ENCODE results near the gene MAPKAP1.
A peak's percentile ranks its signal among the peaks of the same experiment; 100 is the strongest.

The MAPKAP1 gene

GRCh38 chr9:125706651-125707471, at the start of gene MAPKAP1:
MAPKAP1 (minus strand) TSS chr9:125707208; CDS start chr9:125672574, 34,634 bp downstream.
- peak; percentile 96 for DNase-seq

GRCh38 chr9:125756518-125756917, 49.5 kb upstream of the MAPKAP1 start:
- DNase-seq: no peak

DNA sequence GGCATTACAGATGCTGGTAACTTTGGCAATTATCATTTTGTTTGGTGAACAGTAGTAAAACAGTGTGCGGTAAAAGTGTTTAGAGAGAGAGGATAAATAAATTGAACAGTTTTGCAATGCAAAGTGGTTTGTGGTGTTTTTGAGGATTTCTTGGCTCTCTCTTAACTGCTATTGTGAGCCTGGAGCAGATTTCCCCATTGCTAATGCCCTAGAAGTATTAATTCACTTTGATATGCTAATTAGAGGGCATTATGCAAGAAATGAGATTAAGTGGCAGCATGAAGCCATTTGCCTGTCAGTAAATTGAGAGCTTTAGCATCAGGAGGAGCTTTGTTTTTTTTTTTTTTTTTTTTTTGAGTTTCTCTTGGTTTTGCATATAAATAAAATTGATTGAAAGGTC, 48.3 kb upstream of the MAPKAP1 start:
- no peak for DNase-seq

DNA sequence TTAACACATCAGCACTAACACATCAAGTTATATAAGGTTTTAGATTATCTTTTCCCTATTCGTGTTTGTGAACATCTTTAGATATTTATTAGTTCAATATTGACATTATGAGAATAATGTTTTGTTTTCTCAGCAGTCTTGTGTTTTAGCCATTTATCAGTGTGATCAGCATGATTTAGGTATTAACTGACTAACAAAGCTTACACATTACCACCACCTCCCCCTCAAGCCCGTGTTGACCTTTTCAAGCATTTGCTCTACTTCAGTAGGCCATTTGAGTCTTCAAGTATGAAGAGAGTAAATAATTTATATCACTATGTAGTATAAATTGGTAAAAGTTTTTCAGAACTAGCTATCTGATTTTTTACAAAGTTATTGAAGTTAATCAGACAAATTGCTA, 47.1 kb upstream of the MAPKAP1 start:
- DNase-seq: no peak

DNA sequence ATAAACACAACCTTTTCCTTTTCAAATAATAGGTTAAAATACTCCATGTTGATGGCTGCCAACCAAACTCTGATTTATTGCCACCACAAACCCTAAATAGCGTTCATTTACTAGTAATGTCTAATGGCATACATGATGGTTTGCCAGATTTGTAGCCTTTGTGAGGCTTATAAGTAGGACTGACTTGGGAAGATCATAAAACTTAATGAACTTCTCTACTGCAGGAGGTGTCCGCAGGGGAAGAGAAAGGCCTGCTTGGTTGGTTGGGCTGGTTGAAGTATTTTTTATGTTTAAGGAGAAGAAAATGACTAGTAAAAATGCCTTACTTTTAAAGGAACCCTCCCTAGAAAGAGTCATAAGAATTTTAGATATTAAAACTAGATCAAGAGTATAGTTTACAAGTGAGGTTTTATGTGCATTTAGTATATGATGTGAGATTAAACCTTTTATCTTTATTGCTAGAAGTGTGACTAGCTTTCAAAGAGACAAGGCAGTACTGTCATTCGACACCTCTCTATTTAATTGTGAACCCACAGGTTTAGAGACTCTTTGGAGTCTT, 45.1 kb upstream of the MAPKAP1 start:
- no peak for DNase-seq

GRCh38 chr9:125750627-125751011, 43.6 kb upstream of the MAPKAP1 start:
- DNase-seq: no peak

DNA sequence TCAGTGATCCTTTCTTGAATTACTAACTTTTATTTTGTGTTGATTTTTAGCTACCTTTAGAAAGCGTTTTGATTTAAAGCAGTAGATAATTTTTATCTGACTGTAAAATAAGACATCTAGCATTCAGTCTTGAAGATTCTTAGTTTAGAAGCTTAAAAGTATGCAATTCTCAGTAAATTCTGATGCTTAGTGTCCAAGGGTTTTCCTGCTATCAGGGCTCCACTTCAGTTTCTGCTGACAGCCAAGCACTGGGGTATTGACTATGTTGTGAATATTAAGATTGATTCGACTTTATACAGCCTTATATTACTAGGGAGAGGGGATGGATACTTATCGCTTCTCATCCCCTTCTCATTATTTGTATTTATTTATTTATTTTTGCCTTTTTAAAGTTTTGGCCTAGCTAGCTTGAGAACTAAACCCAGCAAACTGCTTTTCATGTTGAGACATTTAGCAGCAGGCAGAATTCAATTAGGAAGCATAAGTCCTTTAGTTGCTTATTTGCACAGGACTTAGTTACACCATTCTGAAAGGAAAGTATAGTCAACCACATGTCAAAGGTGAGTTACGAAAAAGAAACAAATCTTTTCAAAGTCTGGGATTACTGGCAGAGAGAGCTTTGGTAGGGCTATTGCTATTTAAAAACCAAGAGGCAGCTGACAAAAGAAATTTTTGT, 43.1 kb upstream of the MAPKAP1 start:
- no peak for DNase-seq

DNA sequence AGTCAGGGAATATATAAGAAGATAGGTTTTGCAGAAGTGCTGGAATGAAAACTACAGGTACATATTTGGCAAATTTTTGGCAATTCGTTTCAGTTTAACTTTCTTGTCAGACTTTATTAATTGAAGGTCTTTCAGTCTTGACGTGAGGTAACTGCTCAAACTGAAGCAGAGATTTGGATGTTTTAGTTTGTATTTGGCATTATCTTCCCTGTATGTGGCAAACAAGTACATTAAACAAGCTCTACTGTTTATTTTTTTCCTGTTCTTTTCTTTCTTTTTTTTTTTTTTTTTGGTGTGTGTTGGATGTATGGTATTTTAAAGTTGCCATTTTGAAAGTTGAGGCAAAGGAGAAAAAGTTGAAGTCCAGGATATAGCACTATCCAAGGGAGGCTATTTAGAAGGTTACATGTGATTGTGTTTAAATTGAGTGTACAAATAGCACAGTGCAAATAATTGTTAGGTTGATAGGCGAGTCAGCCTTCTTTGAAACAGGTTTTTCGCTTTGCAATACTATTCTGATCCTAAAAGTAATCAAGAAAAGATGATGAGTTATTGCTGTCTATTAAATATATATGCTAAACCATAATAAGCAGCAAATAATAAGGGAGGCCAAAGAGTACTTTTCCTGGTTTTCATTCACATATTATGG, 42.4 kb upstream of the MAPKAP1 start:
- no peak for DNase-seq

- DNase-seq: no peak
Observed at GRCh38 chr9:125748446-125749099, 41.6 kb upstream of the MAPKAP1 start.

DNA sequence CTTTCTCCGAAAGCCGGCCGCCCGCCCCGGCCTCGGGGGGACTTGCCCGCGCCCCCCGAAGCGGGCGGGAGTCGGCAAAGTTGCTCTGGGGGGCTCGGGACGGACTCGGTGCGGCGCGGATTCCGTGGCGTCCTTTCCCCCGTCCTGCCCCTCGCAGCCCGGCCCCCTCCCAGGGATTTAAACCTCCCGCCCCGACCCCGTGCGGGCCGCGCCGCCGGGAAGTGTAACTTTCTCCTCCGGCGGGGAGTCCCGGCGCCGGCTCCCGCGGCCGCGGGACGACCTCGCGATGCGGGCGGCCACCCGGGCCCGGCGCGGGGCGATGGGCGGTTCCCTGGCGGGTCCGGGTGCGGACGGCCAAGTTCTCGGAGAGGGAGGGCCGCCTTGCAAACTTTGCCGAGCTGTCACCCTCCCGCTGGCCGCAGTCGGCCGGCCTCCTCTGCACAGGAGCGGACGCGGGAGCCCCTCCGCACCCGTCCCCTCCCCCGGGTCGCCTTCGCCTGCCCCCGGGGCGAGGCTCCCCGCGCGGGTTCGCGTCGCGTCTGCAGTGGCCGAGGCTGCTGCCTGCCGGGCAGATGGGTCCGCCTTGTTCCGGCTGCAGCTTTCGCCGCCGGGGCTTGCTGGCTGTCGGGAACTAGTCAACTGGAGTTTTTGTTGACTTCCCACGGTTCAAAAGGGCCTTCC, 40.9 kb upstream of the MAPKAP1 start:
- DNase-seq: peak; percentile 47

DNA sequence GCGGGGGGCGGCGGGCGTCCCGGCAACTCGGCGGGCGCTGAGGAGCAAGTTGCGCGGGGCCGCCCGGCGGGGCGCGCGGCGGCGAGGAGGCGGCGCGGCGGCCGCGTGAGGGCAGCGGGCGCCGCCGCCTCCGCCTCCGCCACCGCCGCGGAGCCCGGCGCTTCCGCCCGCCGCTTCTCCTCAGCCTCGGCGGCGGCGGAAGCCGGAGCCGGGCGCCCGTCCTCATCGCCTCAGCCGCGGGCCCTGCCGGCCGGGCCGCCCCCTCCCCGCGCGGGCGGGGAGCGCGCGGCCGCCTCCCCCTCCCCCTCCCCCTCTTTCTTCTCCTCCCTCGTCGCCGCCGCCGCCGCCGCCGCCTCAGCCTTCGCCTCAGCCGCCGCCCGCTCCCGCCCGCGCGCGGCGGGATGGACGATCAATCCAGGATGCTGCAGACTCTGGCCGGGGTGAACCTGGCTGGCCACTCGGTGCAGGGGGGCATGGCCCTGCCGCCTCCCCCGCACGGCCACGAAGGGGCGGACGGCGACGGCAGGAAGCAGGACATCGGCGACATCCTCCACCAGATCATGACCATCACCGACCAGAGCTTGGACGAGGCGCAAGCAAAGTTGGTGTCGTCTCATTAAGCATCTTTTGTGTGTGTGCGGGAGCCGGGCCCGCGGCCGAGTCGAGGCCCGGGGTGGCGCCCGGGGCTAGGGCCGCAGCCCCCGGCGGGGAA, 40.2 kb upstream of the MAPKAP1 start, which contains the start of gene PBX3:
Gene PBX3 (plus strand): TSS at position 321 of the 712 bp plus-strand sequence.
- peak; percentile 60 for DNase-seq

DNA sequence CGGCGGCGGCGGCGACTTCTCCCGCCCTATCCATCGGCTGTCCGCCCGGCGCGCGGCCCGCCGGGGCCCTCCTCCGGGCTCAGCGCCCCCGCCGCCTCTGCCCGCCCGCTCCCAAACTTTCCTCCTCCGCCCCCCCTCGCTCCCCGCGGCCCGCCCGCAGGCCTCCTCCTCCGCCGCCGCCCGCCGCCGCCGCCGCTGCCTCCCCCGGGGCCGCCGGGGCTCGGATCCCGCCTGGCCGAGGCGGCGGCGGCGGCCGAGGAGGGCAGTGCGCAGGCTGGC, 39.7 kb upstream of the MAPKAP1 start:
- DNase-seq: no peak

GRCh38 chr9:125746017-125746773, 39.2 kb upstream of the MAPKAP1 start:
- peak; percentile 93 for DNase-seq

DNA sequence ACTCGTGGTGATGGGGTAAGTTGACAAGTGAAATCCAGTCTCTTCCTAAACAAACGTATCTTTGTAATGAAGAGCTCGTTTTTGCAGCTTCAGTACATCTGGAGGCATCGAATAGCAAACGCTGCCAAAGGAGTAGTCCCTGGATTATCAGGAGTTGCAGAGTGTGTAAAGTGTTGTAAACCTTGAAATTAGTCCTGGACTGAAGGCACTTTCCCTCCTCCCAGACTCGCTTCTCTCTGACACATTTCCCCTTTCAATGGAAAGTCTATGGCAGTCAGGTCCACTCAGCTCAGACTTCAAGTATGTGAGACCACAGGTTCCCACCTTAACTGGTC, 38.6 kb upstream of the MAPKAP1 start:
- no peak for DNase-seq

GRCh38 chr9:125745018-125745417, 38.0 kb upstream of the MAPKAP1 start:
- DNase-seq: no peak

DNA sequence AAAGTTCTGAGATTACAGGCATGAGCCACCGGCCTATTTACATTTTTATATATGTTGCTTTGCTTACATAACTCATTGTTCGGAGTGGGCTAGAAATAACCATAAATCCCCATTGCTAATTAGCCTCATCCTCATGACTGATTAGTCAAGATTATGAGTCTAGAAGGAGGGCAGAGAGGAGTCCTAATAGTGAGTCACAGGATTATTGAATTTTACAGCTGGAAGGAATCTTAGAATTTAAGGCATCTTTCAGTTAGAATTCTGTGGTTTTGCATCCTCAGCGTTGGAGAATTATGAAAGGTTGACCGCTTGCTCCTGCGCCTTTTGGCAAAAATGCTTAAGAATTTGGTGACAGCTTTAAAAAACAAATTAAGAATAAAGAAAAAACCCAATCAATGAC, 37.6 kb upstream of the MAPKAP1 start:
- DNase-seq: no peak

DNA sequence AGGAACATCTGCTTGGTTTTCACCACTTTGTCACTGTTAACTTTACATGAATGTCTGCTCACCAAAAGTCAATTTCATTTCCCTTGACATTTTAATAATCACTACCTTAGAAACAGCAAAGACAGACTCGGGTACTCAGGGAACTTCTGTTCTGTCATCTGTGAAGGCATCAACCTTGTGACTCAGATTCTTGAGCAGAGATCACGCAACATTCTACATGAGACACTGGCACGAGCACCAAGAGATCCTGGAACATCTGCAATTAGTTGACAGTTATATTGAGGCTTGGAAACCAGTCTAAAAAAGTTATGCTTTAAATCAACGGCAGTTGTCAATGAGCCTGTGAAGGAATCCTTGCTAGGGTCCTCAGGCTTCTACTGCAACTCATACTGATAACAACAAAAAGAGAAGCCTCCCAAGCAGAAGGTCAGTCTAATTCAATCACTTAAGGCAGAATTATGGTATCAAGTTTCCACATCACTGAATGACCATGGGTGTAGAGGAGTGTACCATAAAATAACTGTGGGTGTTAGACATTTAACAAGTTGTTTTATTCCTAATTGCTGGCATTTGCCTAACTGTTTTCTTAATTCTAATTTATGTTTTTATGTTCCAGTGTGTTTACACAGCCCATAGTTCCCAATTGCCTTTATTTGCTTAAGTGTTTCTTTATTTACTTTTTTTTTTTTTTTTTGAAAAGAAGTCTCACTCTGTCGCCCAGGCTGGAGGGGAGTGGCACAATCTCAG, 36.8 kb upstream of the MAPKAP1 start:
- DNase-seq: no peak

- DNase-seq: no peak
Observed at GRCh38 chr9:125742657-125743056, 35.6 kb upstream of the MAPKAP1 start.

- DNase-seq: no peak
Observed at GRCh38 chr9:125739436-125739835, 32.4 kb upstream of the MAPKAP1 start.

DNA sequence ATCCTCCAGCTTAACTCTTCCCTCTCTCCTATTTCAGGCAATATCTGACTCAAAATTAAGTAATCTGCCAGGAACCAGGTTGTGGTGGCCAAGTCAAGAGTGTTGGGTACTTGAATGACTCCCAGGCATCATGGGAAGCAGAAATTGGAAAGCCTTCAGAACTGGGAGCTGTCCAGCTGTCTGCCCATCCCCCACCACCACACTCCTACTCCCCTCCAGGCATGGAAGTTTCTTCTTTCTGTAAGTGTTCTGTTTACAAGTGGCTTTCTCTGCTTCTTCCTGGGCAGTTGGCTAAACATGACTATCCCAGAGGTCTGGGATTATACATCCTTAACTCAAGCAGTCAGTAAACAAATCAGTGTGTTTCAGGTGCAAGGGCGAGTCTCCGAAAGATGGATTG, 25.6 kb upstream of the MAPKAP1 start:
- no peak for DNase-seq

DNA sequence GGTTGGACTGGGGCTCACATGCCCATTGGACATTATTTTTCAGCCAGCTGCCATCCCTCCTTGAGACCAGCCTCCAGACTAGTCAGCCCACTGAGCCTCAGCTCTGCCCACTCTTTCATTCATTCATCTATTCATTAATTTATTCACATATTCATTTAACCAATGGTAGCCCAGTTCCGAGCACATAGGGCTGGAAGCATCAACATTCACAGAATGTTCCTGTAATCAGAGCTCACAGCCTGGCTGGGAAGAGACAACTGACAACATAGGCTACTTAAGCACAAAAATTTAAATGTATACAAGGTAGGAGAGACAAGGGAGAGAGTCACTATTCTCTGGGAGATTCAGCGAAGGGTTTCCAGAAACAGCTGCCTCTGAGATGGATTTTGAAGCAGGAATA, 23.2 kb upstream of the MAPKAP1 start:
- DNase-seq: no peak

Measured in activated CD4-positive, CD25-positive, alpha-beta regulatory T cell treated with anti-CD3 and anti-CD28 coated beads, Interleukin-2, amount 50 U/mL, for 72 hours (primary cell).